ENCODE results near the gene SELENOO. TPM values are rescaled to one million over a fixed set of nuclear protein-coding genes. Genes with fewer than 3 reads are reported as not detected.

SELENOO gene
- total RNA-seq, 1 experiment from 2014 or later = 20.0 TPM

- Histone ChIP-seq H3K9ac (ENCODE audit: low read length) (peak overlapping the region; percentile 42), H4K20me1 (ENCODE audit: insufficient read depth, low read depth, low read length) (peaks cover 7% of the 10 kb centered on the region; the same call in 1 of the 2 replicates), H3K27ac (ENCODE audit: low read length) (peak overlapping the region; percentile 87), H3K4me1 (ENCODE audit: low read length) (peaks cover 75% of the 10 kb centered on the region), H3K36me3 (ENCODE audit: insufficient read depth, low read length) (peaks cover 18% of the 10 kb centered on the region; the same call in 1 of the 2 replicates), H3K4me3 (ENCODE audit: low read length) (no peak overlapping the region; the same call in 1 of the 2 replicates), H3K27me3 (ENCODE audit: low read length) (no peaks in the 10 kb centered on the region), H3K9me3 (ENCODE audit: low read length) (no peaks in the 10 kb centered on the region), H3K79me2 (ENCODE audit: low read length) (peaks cover 41% of the 10 kb centered on the region), H2AFZ (ENCODE audit: low read length) (no peak overlapping the region), H3K9me2 (replicated peaks; ENCODE audit: insufficient read depth, low read length) (no peaks in the 10 kb centered on the region), H3K4me2 (ENCODE audit: low read depth, low read length, poor library complexity, severe bottlenecking) (peak overlapping the region; percentile 30)
- peak; percentile 70 for DNase-seq
These were observed 5.8 kb downstream of the SELENOO start for GRCh38 chr22:50206599-50206998.

GRCh38 chr22:50207383-50208140 is 6.8 kb downstream of the SELENOO start:
- peak; percentile 92 for DNase-seq
- Histone ChIP-seq H3K4me1 (ENCODE audit: low read length) (peaks cover 70% of the 10 kb centered on the region), H4K20me1 (ENCODE audit: insufficient read depth, low read depth, low read length) (peaks cover 11% of the 10 kb centered on the region; the same call in 1 of the 2 replicates), H3K36me3 (ENCODE audit: insufficient read depth, low read length) (peaks cover 24% of the 10 kb centered on the region; the same call in 1 of the 2 replicates), H3K79me2 (ENCODE audit: low read length) (peaks cover 38% of the 10 kb centered on the region), H3K9ac (ENCODE audit: low read length) (peak overlapping the region; percentile 42), H2AFZ (ENCODE audit: low read length) (no peak overlapping the region), H3K9me2 (replicated peaks; ENCODE audit: insufficient read depth, low read length) (no peaks in the 10 kb centered on the region), H3K27ac (ENCODE audit: low read length) (peak overlapping the region; percentile 87), H3K4me2 (ENCODE audit: low read depth, low read length, poor library complexity, severe bottlenecking) (peak overlapping the region; percentile 30), H3K4me3 (ENCODE audit: low read length) (no peak overlapping the region; the same call in 1 of the 2 replicates), H3K9me3 (ENCODE audit: low read length) (no peaks in the 10 kb centered on the region), H3K27me3 (ENCODE audit: low read length) (no peaks in the 10 kb centered on the region)

DNA sequence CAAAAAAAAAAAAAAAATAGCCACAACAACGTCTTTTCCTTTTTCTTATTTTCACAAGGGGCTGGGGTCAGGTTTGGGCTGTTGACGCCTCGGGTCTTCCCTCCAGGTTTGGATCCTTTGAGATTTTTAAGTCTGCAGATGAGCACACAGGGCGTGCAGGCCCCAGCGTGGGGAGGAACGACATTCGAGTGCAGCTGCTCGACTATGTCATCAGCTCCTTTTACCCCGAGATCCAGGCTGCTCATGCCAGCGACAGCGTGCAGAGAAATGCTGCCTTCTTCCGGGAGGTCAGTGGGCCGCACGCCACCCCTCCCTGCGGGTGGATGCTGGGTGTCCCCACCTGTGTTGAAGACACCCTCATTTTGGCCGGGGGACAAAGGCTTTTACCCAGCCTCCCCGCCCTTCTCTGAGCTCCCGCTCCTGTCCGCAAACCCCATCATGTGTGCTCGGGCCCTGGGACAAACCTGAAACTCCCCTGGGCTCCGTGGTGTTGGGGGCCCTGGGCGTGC is 7.7 kb downstream of the SELENOO start:
- Histone ChIP-seq H4K20me1 (ENCODE audit: insufficient read depth, low read depth, low read length) (peaks cover 11% of the 10 kb centered on the region; the same call in 1 of the 2 replicates), H3K4me3 (ENCODE audit: low read length) (no peak overlapping the region), H3K36me3 (ENCODE audit: insufficient read depth, low read length) (peaks cover 27% of the 10 kb centered on the region; the same call in 1 of the 2 replicates), H3K9ac (ENCODE audit: low read length) (no peak overlapping the region), H3K27ac (ENCODE audit: low read length) (peak overlapping the region; percentile 87), H3K9me3 (ENCODE audit: low read length) (no peaks in the 10 kb centered on the region), H3K9me2 (replicated peaks; ENCODE audit: insufficient read depth, low read length) (no peaks in the 10 kb centered on the region), H3K4me2 (ENCODE audit: low read depth, low read length, poor library complexity, severe bottlenecking) (no peak overlapping the region), H3K27me3 (ENCODE audit: low read length) (no peaks in the 10 kb centered on the region), H3K79me2 (ENCODE audit: low read length) (peaks cover 36% of the 10 kb centered on the region), H3K4me1 (ENCODE audit: low read length) (peaks cover 61% of the 10 kb centered on the region), H2AFZ (ENCODE audit: low read length) (no peak overlapping the region)
- DNase-seq = no peak

DNA sequence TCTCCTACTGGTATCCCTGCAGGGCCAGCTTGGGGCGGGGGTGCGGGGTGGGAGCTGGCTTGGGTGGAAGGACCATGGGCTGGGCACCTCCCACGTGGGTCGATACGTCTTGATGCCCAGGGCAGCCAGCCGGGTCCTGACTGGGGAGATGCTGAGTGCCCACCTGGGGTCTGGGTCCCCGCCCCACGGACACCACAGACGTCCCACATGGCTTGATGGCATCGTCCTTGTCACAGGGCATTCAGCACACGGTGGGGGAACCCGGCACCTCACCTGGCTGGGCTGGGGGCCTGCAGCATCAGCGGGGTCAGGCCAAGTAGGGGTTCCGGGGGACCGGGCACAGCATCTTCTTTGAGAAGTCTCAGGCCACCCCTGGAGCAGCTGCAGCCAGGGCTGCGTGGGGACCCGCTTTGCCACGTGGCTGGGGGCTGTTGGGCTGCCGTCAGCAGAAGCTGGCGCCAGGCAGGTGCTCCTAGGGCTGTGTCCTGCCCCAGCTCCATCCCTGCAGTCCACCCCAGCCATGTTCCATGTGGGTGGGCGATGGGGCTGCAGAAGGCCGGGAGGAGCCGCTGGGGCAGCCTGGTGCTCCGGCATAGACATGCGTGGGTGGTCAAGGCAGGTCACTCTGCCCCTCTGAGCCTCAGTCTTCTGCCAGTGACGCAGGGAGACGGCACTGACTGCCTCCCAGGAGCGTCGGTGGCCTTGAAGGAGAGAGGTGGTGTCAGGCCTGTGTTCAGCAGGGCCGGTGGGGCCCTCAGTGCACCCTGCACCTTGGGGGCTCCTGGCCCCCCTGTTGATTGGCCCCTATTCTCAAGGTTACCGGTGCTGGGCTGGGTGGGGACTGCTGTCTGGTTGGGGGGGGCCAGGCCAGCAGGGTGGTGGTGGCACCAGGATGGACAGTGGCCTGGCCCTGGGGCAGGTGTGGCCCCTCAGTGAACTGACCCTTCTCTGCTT is 8.4 kb downstream of the SELENOO start:
- H3K27ac ChIP-seq (ENCODE audit: low read length) = peak overlapping the region; percentile 87
- peaks cover 30% of the 10 kb centered on the region; the same call in 1 of the 2 replicates for H3K36me3 ChIP-seq (ENCODE audit: insufficient read depth, low read length)
- no peaks in the 10 kb centered on the region for H3K9me2 ChIP-seq (replicated peaks; ENCODE audit: insufficient read depth, low read length)
- DNase-seq = no peak
- peak overlapping the region; percentile 45 for H3K9ac ChIP-seq (ENCODE audit: low read length)
- no peak overlapping the region for H2AFZ ChIP-seq (ENCODE audit: low read length)
- peaks cover 36% of the 10 kb centered on the region for H3K79me2 ChIP-seq (ENCODE audit: low read length)
- peaks cover 55% of the 10 kb centered on the region for H3K4me1 ChIP-seq (ENCODE audit: low read length)
- H4K20me1 ChIP-seq (ENCODE audit: insufficient read depth, low read depth, low read length) = peaks cover 11% of the 10 kb centered on the region; the same call in 1 of the 2 replicates
- no peak overlapping the region for H3K4me3 ChIP-seq (ENCODE audit: low read length)
- H3K27me3 ChIP-seq (ENCODE audit: low read length) = no peaks in the 10 kb centered on the region
- H3K9me3 ChIP-seq (ENCODE audit: low read length) = no peaks in the 10 kb centered on the region
- no peak overlapping the region for H3K4me2 ChIP-seq (ENCODE audit: low read depth, low read length, poor library complexity, severe bottlenecking)

GRCh38 chr22:50209893-50210292 is 9.1 kb downstream of the SELENOO start:
- Histone ChIP-seq H3K36me3 (ENCODE audit: insufficient read depth, low read length) (peaks cover 32% of the 10 kb centered on the region; the same call in 1 of the 2 replicates), H3K4me1 (ENCODE audit: low read length) (peaks cover 51% of the 10 kb centered on the region), H3K27me3 (ENCODE audit: low read length) (no peaks in the 10 kb centered on the region), H2AFZ (ENCODE audit: low read length) (no peak overlapping the region), H4K20me1 (ENCODE audit: insufficient read depth, low read depth, low read length) (peaks cover 14% of the 10 kb centered on the region; the same call in 1 of the 2 replicates), H3K27ac (ENCODE audit: low read length) (peak overlapping the region; percentile 87), H3K9me2 (replicated peaks; ENCODE audit: insufficient read depth, low read length) (no peaks in the 10 kb centered on the region), H3K4me2 (ENCODE audit: low read depth, low read length, poor library complexity, severe bottlenecking) (no peak overlapping the region), H3K9ac (ENCODE audit: low read length) (peak overlapping the region; percentile 45), H3K4me3 (ENCODE audit: low read length) (no peak overlapping the region), H3K79me2 (ENCODE audit: low read length) (peaks cover 39% of the 10 kb centered on the region), H3K9me3 (ENCODE audit: low read length) (no peaks in the 10 kb centered on the region)
- peak; percentile 89 for DNase-seq

GRCh38 chr22:50210378-50211139 is 9.7 kb downstream of the SELENOO start:
- Histone ChIP-seq H3K4me3 (ENCODE audit: low read length) (no peak overlapping the region), H3K27ac (ENCODE audit: low read length) (peak overlapping the region; percentile 87; the same call in 1 of the 2 replicates), H4K20me1 (ENCODE audit: insufficient read depth, low read depth, low read length) (peaks cover 17% of the 10 kb centered on the region; the same call in 1 of the 2 replicates), H3K4me2 (ENCODE audit: low read depth, low read length, poor library complexity, severe bottlenecking) (no peak overlapping the region), H3K36me3 (ENCODE audit: insufficient read depth, low read length) (peaks cover 34% of the 10 kb centered on the region; the same call in 1 of the 2 replicates), H2AFZ (ENCODE audit: low read length) (no peak overlapping the region), H3K9me3 (ENCODE audit: low read length) (no peaks in the 10 kb centered on the region), H3K27me3 (ENCODE audit: low read length) (no peaks in the 10 kb centered on the region), H3K9me2 (replicated peaks; ENCODE audit: insufficient read depth, low read length) (no peaks in the 10 kb centered on the region), H3K4me1 (ENCODE audit: low read length) (peaks cover 45% of the 10 kb centered on the region), H3K79me2 (ENCODE audit: low read length) (peaks cover 43% of the 10 kb centered on the region), H3K9ac (ENCODE audit: low read length) (no peak overlapping the region)
- no peak for DNase-seq

DNA sequence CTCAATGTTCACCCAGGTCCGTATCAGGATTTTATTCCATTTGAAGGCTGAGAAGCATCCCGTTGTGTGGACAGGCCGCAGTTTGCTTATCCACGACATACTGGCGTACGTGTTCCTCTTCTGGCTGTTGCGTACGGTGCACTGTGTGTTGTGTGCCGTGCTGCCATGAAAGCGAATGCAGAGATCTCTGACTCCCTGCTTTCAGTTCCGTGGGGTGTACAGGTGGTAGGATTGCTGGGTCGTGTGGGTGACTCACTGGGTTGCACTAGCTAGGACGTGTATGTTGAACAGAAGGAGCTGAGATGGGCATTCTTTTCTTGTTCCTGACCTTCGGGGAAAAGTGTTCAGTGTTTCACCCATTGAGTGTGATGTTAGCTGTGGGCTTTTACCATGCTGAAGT is 10.3 kb downstream of the SELENOO start:
- no peaks in the 10 kb centered on the region for H3K9me3 ChIP-seq (ENCODE audit: low read length)
- no peaks in the 10 kb centered on the region for H3K9me2 ChIP-seq (replicated peaks; ENCODE audit: insufficient read depth, low read length)
- no peak overlapping the region for H3K4me2 ChIP-seq (ENCODE audit: low read depth, low read length, poor library complexity, severe bottlenecking)
- peaks cover 17% of the 10 kb centered on the region; the same call in 1 of the 2 replicates for H4K20me1 ChIP-seq (ENCODE audit: insufficient read depth, low read depth, low read length)
- peaks cover 39% of the 10 kb centered on the region for H3K4me1 ChIP-seq (ENCODE audit: low read length)
- DNase-seq = no peak
- peaks cover 36% of the 10 kb centered on the region; the same call in 1 of the 2 replicates for H3K36me3 ChIP-seq (ENCODE audit: insufficient read depth, low read length)
- H3K27me3 ChIP-seq (ENCODE audit: low read length) = no peaks in the 10 kb centered on the region
- no peak overlapping the region for H2AFZ ChIP-seq (ENCODE audit: low read length)
- no peak overlapping the region for H3K4me3 ChIP-seq (ENCODE audit: low read length)
- H3K9ac ChIP-seq (ENCODE audit: low read length) = no peak overlapping the region
- H3K27ac ChIP-seq (ENCODE audit: low read length) = no peak overlapping the region
- peaks cover 43% of the 10 kb centered on the region for H3K79me2 ChIP-seq (ENCODE audit: low read length)

All from Karpas-422 (cell line).